ENCODE measurements around the gene ARID1B.

ARID1B gene

GRCh38 chr6:156877126-156877863 lies 100.1 kb downstream of the ARID1B start:
- ATAC-seq (ENCODE audit: low read depth) (no peak), DNase-seq (ENCODE audit: low spot score) (no peak)
- Histone ChIP-seq H3K4me3 (ENCODE audit: severe bottlenecking) (no peak overlapping the region), H3K9me3 (ENCODE audit: severe bottlenecking) (no peaks in the 10 kb centered on the region), H3K36me3 (ENCODE audit: low read depth) (no peaks in the 10 kb centered on the region), H3K27ac (ENCODE audit: poor library complexity, severe bottlenecking) (no peak overlapping the region), H3K27me3 (ENCODE audit: insufficient read depth, poor library complexity, severe bottlenecking) (no peaks in the 10 kb centered on the region), H3K4me1 (ENCODE audit: insufficient read depth, poor library complexity, severe bottlenecking) (no peaks in the 10 kb centered on the region)
- TF ChIP-seq CTCF (IDR thresholded peaks at IDR 0.05; ENCODE audit: poor library complexity, severe bottlenecking) = no peak

- TF ChIP-seq CTCF (IDR thresholded peaks at IDR 0.05; ENCODE audit: poor library complexity, severe bottlenecking) = no peak
- DNase-seq (ENCODE audit: low spot score) (no peak), ATAC-seq (ENCODE audit: low read depth) (no peak)
- H3K4me1 ChIP-seq (ENCODE audit: insufficient read depth, poor library complexity, severe bottlenecking) = peaks cover 3% of the 10 kb centered on the region
- H3K4me3 ChIP-seq (ENCODE audit: severe bottlenecking) = no peak overlapping the region
- no peaks in the 10 kb centered on the region for H3K27me3 ChIP-seq (ENCODE audit: insufficient read depth, poor library complexity, severe bottlenecking)
- no peaks in the 10 kb centered on the region for H3K9me3 ChIP-seq (ENCODE audit: severe bottlenecking)
- no peaks in the 10 kb centered on the region for H3K36me3 ChIP-seq (ENCODE audit: low read depth)
- no peak overlapping the region for H3K27ac ChIP-seq (ENCODE audit: poor library complexity, severe bottlenecking)
Observed at GRCh38 chr6:156878681-156879080, 101.5 kb downstream of the ARID1B start.

- ATAC-seq (ENCODE audit: low read depth) (no peak), DNase-seq (ENCODE audit: low spot score) (no peak)
- no peaks in the 10 kb centered on the region for H3K9me3 ChIP-seq (ENCODE audit: severe bottlenecking)
- H3K4me3 ChIP-seq (ENCODE audit: severe bottlenecking) = no peak overlapping the region
- H3K27me3 ChIP-seq (ENCODE audit: insufficient read depth, poor library complexity, severe bottlenecking) = no peaks in the 10 kb centered on the region
- peaks cover 5% of the 10 kb centered on the region for H3K4me1 ChIP-seq (ENCODE audit: insufficient read depth, poor library complexity, severe bottlenecking)
- no peak overlapping the region for H3K27ac ChIP-seq (ENCODE audit: poor library complexity, severe bottlenecking)
- no peak for TF ChIP-seq CTCF (IDR thresholded peaks at IDR 0.05; ENCODE audit: poor library complexity, severe bottlenecking)
- no peaks in the 10 kb centered on the region for H3K36me3 ChIP-seq (ENCODE audit: low read depth)
Observed at GRCh38 chr6:156879186-156879585, 102.0 kb downstream of the ARID1B start.

- H3K4me3 ChIP-seq (ENCODE audit: severe bottlenecking) = no peak overlapping the region
- no peak overlapping the region for H3K27ac ChIP-seq (ENCODE audit: poor library complexity, severe bottlenecking)
- no peaks in the 10 kb centered on the region for H3K9me3 ChIP-seq (ENCODE audit: severe bottlenecking)
- DNase-seq (ENCODE audit: low spot score) = no peak
- no peak for ATAC-seq (ENCODE audit: low read depth)
- no peaks in the 10 kb centered on the region for H3K36me3 ChIP-seq (ENCODE audit: low read depth)
- no peak for TF ChIP-seq CTCF (IDR thresholded peaks at IDR 0.05; ENCODE audit: poor library complexity, severe bottlenecking)
- H3K27me3 ChIP-seq (ENCODE audit: insufficient read depth, poor library complexity, severe bottlenecking) = no peaks in the 10 kb centered on the region
- peaks cover 5% of the 10 kb centered on the region for H3K4me1 ChIP-seq (ENCODE audit: insufficient read depth, poor library complexity, severe bottlenecking)
Observed at GRCh38 chr6:156879591-156879990, 102.4 kb downstream of the ARID1B start.

GRCh38 chr6:156880913-156881312 lies 103.7 kb downstream of the ARID1B start:
- TF ChIP-seq CTCF (IDR thresholded peaks at IDR 0.05; ENCODE audit: poor library complexity, severe bottlenecking) = no peak

More at GRCh38 chr6:156880913-156881312, 103.7 kb downstream of the ARID1B start:
- Histone ChIP-seq H3K9me3 (ENCODE audit: severe bottlenecking) (no peaks in the 10 kb centered on the region), H3K4me3 (ENCODE audit: severe bottlenecking) (no peak overlapping the region), H3K4me1 (ENCODE audit: insufficient read depth, poor library complexity, severe bottlenecking) (peaks cover 5% of the 10 kb centered on the region), H3K27ac (ENCODE audit: poor library complexity, severe bottlenecking) (no peak overlapping the region), H3K36me3 (ENCODE audit: low read depth) (no peaks in the 10 kb centered on the region), H3K27me3 (ENCODE audit: insufficient read depth, poor library complexity, severe bottlenecking) (no peaks in the 10 kb centered on the region)
- DNase-seq (ENCODE audit: low spot score) = no peak
- ATAC-seq (ENCODE audit: low read depth) = no peak; the same call in 2 of the 3 replicates
